ENCODE measurements around the gene RPL7L1. TPM values are rescaled to one million over a fixed set of nuclear protein-coding genes. Genes with fewer than 3 reads are reported as not detected.

RPL7L1 gene
- total and polyA plus RNA-seq, 2 donors (not counting 1 experiment from before 2014, with no cell fraction given): 80.0 to 108 TPM

- TF ChIP-seq CTCF (conservative IDR thresholded peaks at IDR 0.05 in 1 of 2, IDR thresholded peaks at IDR 0.05 in 1 of 2; ENCODE audit: low read depth in 1 of 2, low read length in 2 of 2) (no peak), EZH2 (IDR thresholded peaks at IDR 0.05; ENCODE audit: low read length, missing control alignments) (no peak)
- H3K9me3 ChIP-seq (ENCODE audit: control insufficient read depth, insufficient read depth, low read depth, low read length): no peaks in the 10 kb centered on the region
Observed at GRCh38 chr6:42921801-42922200, 42.4 kb downstream of the RPL7L1 start.

GRCh38 chr6:42923666-42924065 lies 44.2 kb downstream of the RPL7L1 start:
- no peak for TF ChIP-seq EZH2 (IDR thresholded peaks at IDR 0.05; ENCODE audit: low read length, missing control alignments)
- TF ChIP-seq CTCF (conservative IDR thresholded peaks at IDR 0.05 in 1 of 2, IDR thresholded peaks at IDR 0.05 in 1 of 2; ENCODE audit: low read depth in 1 of 2, low read length in 2 of 2): no peak
- no peak for DNase-seq (ENCODE audit: low read depth in 2 of 2)

More at GRCh38 chr6:42921801-42922200, 42.4 kb downstream of the RPL7L1 start:
- Histone ChIP-seq H3K79me2 (ENCODE audit: control insufficient read depth, insufficient read depth, low read length) (no peaks in the 10 kb centered on the region), H3K9ac (ENCODE audit: insufficient read depth, low read length) (no peak overlapping the region), H3K4me1 (ENCODE audit: control insufficient read depth, extremely low read depth, insufficient read depth, low read length) (no peaks in the 10 kb centered on the region), H3K4me2 (ENCODE audit: extremely low read depth, insufficient read depth, low read length) (no peak overlapping the region), H3K4me3 (replicated peaks in 1 of 4; ENCODE audit: control extremely low read depth in 1 of 4, insufficient read depth in 1 of 4, low read depth in 3 of 4, low read length in 4 of 4) (no peak overlapping the region), H3K36me3 (ENCODE audit: control insufficient read depth, insufficient read depth, low read length) (no peaks in the 10 kb centered on the region), H2AFZ (ENCODE audit: low read length) (no peak overlapping the region), H4K20me1 (ENCODE audit: control insufficient read depth, extremely low read depth, insufficient read depth, low read length) (no peaks in the 10 kb centered on the region), H3K27ac (ENCODE audit: insufficient read depth, low read length) (no peak overlapping the region), H3K27me3 (ENCODE audit: control insufficient read depth, insufficient read depth, low read length) (no peaks in the 10 kb centered on the region)
- no peak for DNase-seq (ENCODE audit: low read depth in 2 of 2)

DNA sequence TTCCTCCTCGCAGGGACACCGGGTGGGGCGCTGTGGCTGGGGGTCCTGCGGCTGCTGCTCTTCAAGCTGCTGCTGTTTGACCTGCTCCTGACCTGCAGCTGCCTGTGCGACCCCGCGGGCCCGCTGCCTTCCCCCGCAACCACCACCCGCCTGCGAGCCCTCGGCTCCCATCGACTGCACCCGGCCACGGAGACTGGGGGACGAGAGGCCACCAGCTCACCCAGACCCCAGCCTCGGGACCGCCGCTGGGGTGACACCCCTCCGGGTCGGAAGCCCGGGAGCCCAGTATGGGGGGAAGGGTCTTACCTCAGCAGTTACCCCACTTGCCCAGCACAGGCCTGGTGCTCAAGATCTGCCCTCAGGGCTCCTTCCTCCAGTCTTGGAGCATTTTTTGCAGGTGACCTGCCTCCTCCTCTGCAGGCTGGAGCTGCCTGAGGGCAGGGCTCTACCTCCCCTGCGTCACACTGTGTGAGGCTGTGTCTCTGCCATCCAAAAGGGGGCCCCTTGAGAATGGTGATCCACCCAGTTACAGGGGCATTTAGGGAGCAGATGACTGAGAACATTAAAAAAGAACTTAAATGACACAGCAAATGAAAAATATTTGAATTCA lies 45.9 kb downstream of the RPL7L1 start:
- Histone ChIP-seq H3K27me3 (ENCODE audit: control insufficient read depth, insufficient read depth, low read length) (no peaks in the 10 kb centered on the region), H4K20me1 (ENCODE audit: control insufficient read depth, extremely low read depth, insufficient read depth, low read length) (no peaks in the 10 kb centered on the region), H3K4me2 (ENCODE audit: extremely low read depth, insufficient read depth, low read length) (no peak overlapping the region), H3K9ac (ENCODE audit: insufficient read depth, low read length) (no peak overlapping the region), H3K9me3 (ENCODE audit: control insufficient read depth, insufficient read depth, low read depth, low read length) (no peaks in the 10 kb centered on the region), H3K36me3 (ENCODE audit: control insufficient read depth, insufficient read depth, low read length) (no peaks in the 10 kb centered on the region), H2AFZ (ENCODE audit: low read length) (no peak overlapping the region), H3K4me1 (ENCODE audit: control insufficient read depth, extremely low read depth, insufficient read depth, low read length) (no peaks in the 10 kb centered on the region), H3K79me2 (ENCODE audit: control insufficient read depth, insufficient read depth, low read length) (no peaks in the 10 kb centered on the region), H3K4me3 (replicated peaks in 1 of 4; ENCODE audit: control extremely low read depth in 1 of 4, insufficient read depth in 1 of 4, low read depth in 3 of 4, low read length in 4 of 4) (no peak overlapping the region), H3K27ac (ENCODE audit: insufficient read depth, low read length) (no peak overlapping the region)
- TF ChIP-seq EZH2 (IDR thresholded peaks at IDR 0.05; ENCODE audit: low read length, missing control alignments) (no peak), CTCF (conservative IDR thresholded peaks at IDR 0.05 in 1 of 2, IDR thresholded peaks at IDR 0.05 in 1 of 2; ENCODE audit: low read depth in 1 of 2, low read length in 2 of 2) (no peak)
- no peak for DNase-seq (ENCODE audit: low read depth in 2 of 2)

More at GRCh38 chr6:42923666-42924065, 44.2 kb downstream of the RPL7L1 start:
- no peaks in the 10 kb centered on the region for H4K20me1 ChIP-seq (ENCODE audit: control insufficient read depth, extremely low read depth, insufficient read depth, low read length)
- H3K9ac ChIP-seq (ENCODE audit: insufficient read depth, low read length): no peak overlapping the region
- H3K36me3 ChIP-seq (ENCODE audit: control insufficient read depth, insufficient read depth, low read length): no peaks in the 10 kb centered on the region
- no peaks in the 10 kb centered on the region for H3K9me3 ChIP-seq (ENCODE audit: control insufficient read depth, insufficient read depth, low read depth, low read length)
- H3K4me1 ChIP-seq (ENCODE audit: control insufficient read depth, extremely low read depth, insufficient read depth, low read length): no peaks in the 10 kb centered on the region
- no peak overlapping the region for H3K27ac ChIP-seq (ENCODE audit: insufficient read depth, low read length)
- H3K79me2 ChIP-seq (ENCODE audit: control insufficient read depth, insufficient read depth, low read length): no peaks in the 10 kb centered on the region
- H3K27me3 ChIP-seq (ENCODE audit: control insufficient read depth, insufficient read depth, low read length): no peaks in the 10 kb centered on the region
- H2AFZ ChIP-seq (ENCODE audit: low read length): no peak overlapping the region
- no peak overlapping the region for H3K4me3 ChIP-seq (replicated peaks in 1 of 4; ENCODE audit: control extremely low read depth in 1 of 4, insufficient read depth in 1 of 4, low read depth in 3 of 4, low read length in 4 of 4)
- no peak overlapping the region for H3K4me2 ChIP-seq (ENCODE audit: extremely low read depth, insufficient read depth, low read length)

Measured in fibroblast of lung (primary cell).